Ascending aorta (tissue), 2 donors: ENCODE data around the gene KIF26B. TPM values are rescaled to one million over a fixed set of nuclear protein-coding genes. Genes with fewer than 3 reads are reported as not detected.

ENCODE experiments used
- DNase-seq, 2 donors: peaks; one replicate each; pipeline ENCODE4 v3.0.0-alpha.2; 2019; ENCODE audit warnings: low spot score in 2 of 2
- H3K27ac ChIP-seq, 2 donors: fragments of 200-600 bp; sonication (generic); one replicate each; pipeline ENCODE4 v1.5.1; 2016 to 2017; ENCODE audit warnings: mild to moderate bottlenecking in 1 of 2
- H3K27me3 ChIP-seq: fragments of 200-600 bp; sonication (generic); one replicate; pipeline ENCODE4 v1.5.1; 2017
- H3K36me3 ChIP-seq, 2 donors: fragments of 200-600 bp; sonication (generic); one replicate each; pipeline ENCODE4 v1.5.1; 2016
- H3K4me1 ChIP-seq, 2 donors: fragments of 200-600 bp; sonication (generic); one replicate each; pipeline ENCODE4 v1.5.1; 2016 to 2017; ENCODE audit warnings: mild to moderate bottlenecking in 1 of 2
- H3K4me3 ChIP-seq, 2 donors: fragments of 200-600 bp; sonication (generic); one replicate each; pipeline ENCODE4 v1.5.1; 2016 to 2017; ENCODE audit warnings: mild to moderate bottlenecking in 1 of 2
- H3K9me3 ChIP-seq, 2 donors: fragments of 200-600 bp; sonication (generic); one replicate each; pipeline ENCODE4 v1.5.1; 2016
- intact Hi-C: fragments of 100-400 bp; cut with DNase I; formaldehyde crosslinking; loops from one replicate; pipeline ENCODE4 v1.15.1; 2023
- total RNA-seq: library from RNA; depleted of rRNA; stranded (reverse); fragments of >200 nt; gene quantifications from one replicate; pipeline ENCODE4 v1.1.0, GENCODE V29; 2016
- TF ChIP-seq, protein P1 (sequence below), 3 experiments: fragments of 200-600 bp in 2 of 3; fragments of 450-650 bp in 1 of 3; sonication (generic) in 2 of 3; IDR thresholded peaks; one replicate each; pipeline ENCODE4 v1.5.1; 2016 to 2019; ENCODE audit warnings: antibody characterized with exemption in 3 of 3, mild to moderate bottlenecking in 1 of 3, moderate library complexity in 1 of 3

Gene KIF26B
- total RNA-seq, 1 donor from 2014 or later = not detected

DNA sequence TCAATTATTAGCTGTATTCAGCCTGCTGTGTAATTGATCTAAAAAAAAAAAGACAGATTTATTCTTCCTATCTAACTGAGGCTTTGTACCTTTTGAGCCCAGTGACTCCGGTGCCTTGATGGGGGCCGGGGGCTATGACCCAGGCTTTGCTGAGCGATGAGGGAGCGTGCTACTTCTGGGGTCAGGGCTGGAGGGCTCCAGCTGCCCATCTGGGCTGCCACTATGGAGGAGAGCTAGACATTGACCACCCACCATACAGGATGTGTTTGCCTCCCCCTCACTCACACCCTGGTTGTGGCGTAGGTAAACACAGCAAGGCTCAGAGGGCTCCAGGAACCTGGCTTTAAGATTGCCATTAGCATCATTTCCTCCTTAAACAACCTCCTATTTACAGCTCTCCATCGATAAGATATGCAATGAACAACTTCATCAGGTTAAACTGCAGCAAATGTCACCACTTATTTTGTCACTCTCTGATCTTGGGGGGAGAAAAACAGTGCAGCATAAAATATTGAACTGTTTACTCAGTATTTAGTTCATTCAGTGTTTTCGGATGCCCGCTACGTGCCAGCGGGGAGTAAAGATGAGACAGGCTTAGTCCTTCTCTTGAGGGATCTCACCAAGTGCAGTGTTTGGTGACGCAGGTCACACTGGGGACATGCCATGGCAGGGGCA, 231.6 kb downstream of the KIF26B start:
- Histone ChIP-seq H3K27me3 (no peaks in the 10 kb centered on the region), H3K4me3 (no peak overlapping the region), H3K27ac (no peak overlapping the region), H3K9me3 (no peaks in the 10 kb centered on the region), H3K4me1 (no peaks in the 10 kb centered on the region), H3K36me3 (no peaks in the 10 kb centered on the region)
- intact Hi-C loops = no loop called here
- TF ChIP-seq, protein P1, sequence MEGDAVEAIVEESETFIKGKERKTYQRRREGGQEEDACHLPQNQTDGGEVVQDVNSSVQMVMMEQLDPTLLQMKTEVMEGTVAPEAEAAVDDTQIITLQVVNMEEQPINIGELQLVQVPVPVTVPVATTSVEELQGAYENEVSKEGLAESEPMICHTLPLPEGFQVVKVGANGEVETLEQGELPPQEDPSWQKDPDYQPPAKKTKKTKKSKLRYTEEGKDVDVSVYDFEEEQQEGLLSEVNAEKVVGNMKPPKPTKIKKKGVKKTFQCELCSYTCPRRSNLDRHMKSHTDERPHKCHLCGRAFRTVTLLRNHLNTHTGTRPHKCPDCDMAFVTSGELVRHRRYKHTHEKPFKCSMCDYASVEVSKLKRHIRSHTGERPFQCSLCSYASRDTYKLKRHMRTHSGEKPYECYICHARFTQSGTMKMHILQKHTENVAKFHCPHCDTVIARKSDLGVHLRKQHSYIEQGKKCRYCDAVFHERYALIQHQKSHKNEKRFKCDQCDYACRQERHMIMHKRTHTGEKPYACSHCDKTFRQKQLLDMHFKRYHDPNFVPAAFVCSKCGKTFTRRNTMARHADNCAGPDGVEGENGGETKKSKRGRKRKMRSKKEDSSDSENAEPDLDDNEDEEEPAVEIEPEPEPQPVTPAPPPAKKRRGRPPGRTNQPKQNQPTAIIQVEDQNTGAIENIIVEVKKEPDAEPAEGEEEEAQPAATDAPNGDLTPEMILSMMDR (IDR thresholded peaks at IDR 0.05) = no peak
- no peak for DNase-seq

DNA sequence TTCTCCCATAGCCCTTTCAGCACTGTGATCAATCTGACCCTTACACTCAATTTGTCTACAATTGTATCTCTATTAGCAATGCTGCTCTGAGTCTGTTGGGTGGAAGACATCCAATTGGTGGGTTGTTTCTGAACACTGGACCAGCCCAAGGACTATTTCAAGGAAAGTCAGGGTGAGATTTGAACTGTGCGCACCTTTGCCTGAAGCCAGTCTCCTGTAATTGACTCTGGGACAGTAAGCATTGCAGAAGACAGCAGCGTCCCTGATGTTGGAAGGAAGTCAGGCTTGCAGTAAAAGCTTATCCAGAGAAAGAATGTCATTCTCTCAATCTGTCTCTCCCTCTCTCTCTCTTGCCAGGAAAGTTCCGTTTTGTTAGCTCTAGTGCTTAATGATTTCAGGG, 233.9 kb downstream of the KIF26B start:
- DNase-seq = no peak
- H3K9me3 ChIP-seq = no peaks in the 10 kb centered on the region
- no peaks in the 10 kb centered on the region for H3K36me3 ChIP-seq
- no peaks in the 10 kb centered on the region for H3K4me1 ChIP-seq
- intact Hi-C loops = no loop called here
- no peak overlapping the region for H3K4me3 ChIP-seq
- H3K27ac ChIP-seq = no peak overlapping the region
- H3K27me3 ChIP-seq = no peaks in the 10 kb centered on the region
- TF ChIP-seq, protein P1 (IDR thresholded peaks at IDR 0.05) = no peak

DNA sequence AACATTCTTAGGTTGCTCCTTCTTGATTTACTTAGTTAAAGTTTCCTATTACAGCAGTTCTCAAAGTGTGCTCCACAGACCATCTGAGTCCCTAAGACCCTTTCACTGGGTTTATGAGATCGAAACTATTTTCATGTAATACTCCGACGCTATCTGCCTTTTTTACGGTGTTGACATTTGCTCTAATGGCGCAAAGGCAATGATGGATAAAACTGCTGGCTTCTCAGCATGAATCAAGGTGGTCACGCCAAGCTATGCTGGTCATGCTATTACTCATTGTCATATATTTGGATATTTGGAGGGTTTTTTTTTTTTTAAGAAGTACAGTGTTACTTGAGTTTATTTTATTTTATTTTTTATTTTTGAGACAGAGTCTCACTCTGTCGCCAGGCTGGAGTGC, 235.1 kb downstream of the KIF26B start:
- Histone ChIP-seq H3K9me3 (no peaks in the 10 kb centered on the region), H3K27ac (no peak overlapping the region), H3K36me3 (no peaks in the 10 kb centered on the region), H3K4me1 (no peaks in the 10 kb centered on the region), H3K27me3 (no peaks in the 10 kb centered on the region), H3K4me3 (no peak overlapping the region)
- intact Hi-C loops = no loop called here
- TF ChIP-seq, protein P1 (IDR thresholded peaks at IDR 0.05) = no peak
- DNase-seq = no peak

DNA sequence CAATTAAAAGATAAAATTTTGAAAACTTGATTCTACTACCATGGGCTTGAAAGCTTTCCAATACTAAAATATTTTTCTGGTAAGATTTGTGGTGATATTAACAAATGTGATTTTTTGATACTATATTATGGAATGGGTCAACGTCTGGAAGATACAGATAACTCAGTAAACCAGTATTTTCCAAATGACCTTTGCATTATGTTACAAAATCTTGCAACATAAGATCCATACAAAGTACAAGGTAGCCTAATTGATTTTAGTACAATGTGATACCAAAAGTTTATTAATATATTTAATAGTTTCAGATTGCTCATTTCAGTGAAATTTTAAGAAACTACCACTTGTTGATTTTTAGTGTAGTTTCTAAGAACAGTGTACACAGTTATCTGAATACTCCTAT, 236.2 kb downstream of the KIF26B start:
- no peaks in the 10 kb centered on the region for H3K9me3 ChIP-seq
- no peak overlapping the region for H3K4me3 ChIP-seq

DNA sequence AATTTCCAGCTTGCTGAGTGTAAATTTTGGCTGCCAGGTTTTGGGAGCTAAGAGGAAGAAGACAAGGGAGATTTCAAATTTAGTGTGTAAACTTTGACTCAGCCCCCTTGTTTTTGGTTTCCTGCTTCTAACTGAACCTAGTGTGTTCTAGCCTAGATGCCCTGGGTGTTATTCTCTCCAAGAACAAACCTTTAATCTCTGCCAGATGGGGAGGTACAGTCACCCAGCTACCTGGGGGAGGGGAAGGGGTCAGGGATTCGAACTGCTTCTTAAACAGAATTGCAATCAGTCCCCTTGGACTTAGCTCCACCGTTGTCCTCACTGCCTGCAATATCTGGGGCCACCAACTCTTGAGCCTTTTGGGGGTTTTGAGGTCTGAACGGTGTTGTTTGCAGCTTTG, 238.9 kb downstream of the KIF26B start:
- Histone ChIP-seq H3K4me1 (no peaks in the 10 kb centered on the region), H3K36me3 (no peaks in the 10 kb centered on the region), H3K4me3 (no peak overlapping the region), H3K9me3 (no peaks in the 10 kb centered on the region), H3K27me3 (no peaks in the 10 kb centered on the region), H3K27ac (no peak overlapping the region)
- no peak for DNase-seq
- TF ChIP-seq, protein P1 (IDR thresholded peaks at IDR 0.05) = no peak
- intact Hi-C loops = no loop called here

More for the DNA sequence above, 236.2 kb downstream of the KIF26B start:
- Histone ChIP-seq H3K36me3 (no peaks in the 10 kb centered on the region), H3K4me1 (no peaks in the 10 kb centered on the region), H3K27me3 (no peaks in the 10 kb centered on the region), H3K27ac (no peak overlapping the region)
- DNase-seq = no peak
- TF ChIP-seq, protein P1 (IDR thresholded peaks at IDR 0.05) = no peak
- intact Hi-C loops = no loop called here

DNA sequence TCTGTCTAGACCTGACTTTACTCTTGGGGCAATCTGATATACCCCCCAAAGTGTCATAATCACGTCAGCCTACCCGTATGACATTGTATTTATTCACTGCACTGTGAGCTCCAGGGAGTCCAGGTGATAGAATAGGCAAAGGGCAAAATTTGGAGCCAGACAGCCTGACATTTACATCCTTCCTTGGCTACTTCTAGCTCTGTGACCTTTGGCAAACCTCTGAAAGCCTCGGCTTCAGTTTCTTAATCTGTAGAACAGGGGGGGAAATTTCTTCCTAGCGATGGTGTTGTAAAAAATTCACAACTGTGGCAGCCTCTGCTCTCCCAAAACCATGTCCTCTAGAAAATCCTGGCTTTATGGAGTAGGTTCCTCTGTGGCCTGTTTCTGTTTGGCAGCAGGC, 240.9 kb downstream of the KIF26B start:
- no peak overlapping the region for H3K27ac ChIP-seq
- no peak overlapping the region for H3K4me3 ChIP-seq
- no peaks in the 10 kb centered on the region for H3K9me3 ChIP-seq
- no peaks in the 10 kb centered on the region for H3K4me1 ChIP-seq
- no peak for DNase-seq
- H3K27me3 ChIP-seq = no peaks in the 10 kb centered on the region
- TF ChIP-seq, protein P1 (IDR thresholded peaks at IDR 0.05) = no peak
- intact Hi-C loops = no loop called here
- no peaks in the 10 kb centered on the region for H3K36me3 ChIP-seq
